HEK293 (cell line): ENCODE measurements around the gene SGIP1.
"Not testable (repeated sequence)": the region's sequence is repeated elsewhere in the genome, so short reads cannot be mapped to it uniquely, and the experiment has no call there.

Source experiments
- CTCF ChIA-PET: fragments of 350-600 bp; formaldehyde crosslinking; extraction: SDS; loops from one replicate; lab custom pipeline; 2021; ENCODE audit warnings: antibody characterized with exemption; lab: Yijun Ruan, JAX
- POLR2A ChIA-PET: fragments of 300-600 bp; formaldehyde crosslinking; extraction: SDS; loops from one replicate; lab custom pipeline; 2020; ENCODE audit warnings: antibody characterized with exemption, inconsistent platforms; lab: Yijun Ruan, JAX
- H3K27ac ChIP-seq: fragments of 200-500 bp; sonication (Bioruptor generic); 2 replicates; pipeline ENCODE4 v1.5.1; 2014; ENCODE audit warnings: low read depth, low read length, control low read depth, inconsistent platforms; ENCODE audit errors: extremely low read depth
- H3K36me3 ChIP-seq, 2 experiments: fragments of 200-500 bp in 1 of 2; sonication (Bioruptor generic) in 1 of 2; 1 replicate in 1 of 2; 2 replicates in 1 of 2; pipeline ENCODE4 v1.5.1; 2014 to 2017; ENCODE audit warnings: inconsistent platforms in 2 of 2, low read length in 2 of 2; ENCODE audit not compliant: control insufficient read depth in 2 of 2, insufficient read depth in 1 of 2
- H3K4me1 ChIP-seq: fragments of 200-500 bp; sonication (Bioruptor generic); 2 replicates; pipeline ENCODE4 v1.5.1; 2014; ENCODE audit warnings: mild to moderate bottlenecking, low read length, inconsistent platforms; ENCODE audit not compliant: control insufficient read depth, insufficient read depth
- H3K4me3 ChIP-seq: 2 replicates; pipeline ENCODE4 v1.5.1; 2011; ENCODE audit warnings: low read depth, mild to moderate bottlenecking, control low read depth, low read length, moderate library complexity
- H3K9me3 ChIP-seq: fragments of 200-500 bp; sonication (Bioruptor generic); 2 replicates; pipeline ENCODE4 v1.5.1; 2014; ENCODE audit warnings: low read depth, low read length, inconsistent platforms; ENCODE audit not compliant: control insufficient read depth, insufficient read depth
- OSR2 ChIP-seq: fragments of 450-650 bp; formaldehyde crosslinking; IDR thresholded peaks from 2 replicates; pipeline ENCODE4 v1.5.1; 2016; ENCODE audit warnings: missing biosample characterization, missing genetic modification characterization
- SCRT1 ChIP-seq: fragments of 450-650 bp; formaldehyde crosslinking; IDR thresholded peaks from 2 replicates; pipeline ENCODE4 v1.5.1; 2016; ENCODE audit warnings: missing biosample characterization, missing genetic modification characterization, borderline replicate concordance
- ZFP41 ChIP-seq: fragments of 450-650 bp; formaldehyde crosslinking; IDR thresholded peaks from 2 replicates; pipeline ENCODE4 v1.5.1; 2016; ENCODE audit warnings: missing biosample characterization, missing genetic modification characterization, borderline replicate concordance
- ZNF146 ChIP-seq: fragments of 450-650 bp; formaldehyde crosslinking; IDR thresholded peaks from 2 replicates; pipeline ENCODE4 v1.5.1; 2016; ENCODE audit warnings: missing biosample characterization, missing genetic modification characterization
- ZNF202 ChIP-seq: fragments of 450-650 bp; formaldehyde crosslinking; IDR thresholded peaks from 2 replicates; pipeline ENCODE4 v1.5.1; 2016; ENCODE audit warnings: missing biosample characterization, missing genetic modification characterization, borderline replicate concordance
- ZNF223 ChIP-seq: fragments of 450-650 bp; formaldehyde crosslinking; IDR thresholded peaks from 2 replicates; pipeline ENCODE4 v1.5.1; 2016; ENCODE audit warnings: missing biosample characterization, missing genetic modification characterization
- ZNF248 ChIP-seq: fragments of 450-650 bp; formaldehyde crosslinking; IDR thresholded peaks from 2 replicates; pipeline ENCODE4 v1.5.1; 2017; ENCODE audit warnings: missing biosample characterization, missing genetic modification characterization
- ZNF391 ChIP-seq: fragments of 450-650 bp; formaldehyde crosslinking; IDR thresholded peaks from 2 replicates; pipeline ENCODE4 v1.5.1; 2016; ENCODE audit warnings: low read depth, missing biosample characterization, missing genetic modification characterization, borderline replicate concordance
- ZNF473 ChIP-seq: fragments of 450-650 bp; formaldehyde crosslinking; IDR thresholded peaks from 2 replicates; pipeline ENCODE4 v1.5.1; 2017; ENCODE audit warnings: missing biosample characterization, missing genetic modification characterization
- ZNF600 ChIP-seq: fragments of 450-650 bp; formaldehyde crosslinking; IDR thresholded peaks from 2 replicates; pipeline ENCODE4 v1.5.1; 2016; ENCODE audit warnings: missing biosample characterization, missing genetic modification characterization
- ZNF626 ChIP-seq: fragments of 450-650 bp; sonication (Bioruptor Pico); formaldehyde crosslinking; IDR thresholded peaks from 2 replicates; pipeline ENCODE4 v1.5.1; 2018; ENCODE audit warnings: missing biosample characterization, missing genetic modification characterization, inconsistent platforms
- ZNF629 ChIP-seq: fragments of 450-650 bp; formaldehyde crosslinking; IDR thresholded peaks from 2 replicates; pipeline ENCODE4 v1.5.1; 2017; ENCODE audit warnings: missing biosample characterization, missing genetic modification characterization
- ZNF670 ChIP-seq: fragments of 450-650 bp; formaldehyde crosslinking; IDR thresholded peaks from 2 replicates; pipeline ENCODE4 v1.5.1; 2016; ENCODE audit warnings: missing biosample characterization, missing genetic modification characterization, low read depth
- TF ChIP-seq, protein P1 (sequence below): IDR thresholded peaks from 2 replicates; pipeline ENCODE4 v1.6.1; 2011; ENCODE audit warnings: mild to moderate bottlenecking, low read depth, low read length, borderline replicate concordance
- TF ChIP-seq, protein P2 (sequence below): fragments of 450-650 bp; formaldehyde crosslinking; IDR thresholded peaks from 2 replicates; pipeline ENCODE4 v1.5.1; 2017; ENCODE audit warnings: missing biosample characterization, mild to moderate bottlenecking, missing genetic modification characterization, moderate library complexity
- TF ChIP-seq, protein P3 (sequence below): fragments of 450-650 bp; formaldehyde crosslinking; conservative IDR thresholded peaks from 2 replicates; pipeline ENCODE4 v1.5.1; 2016; ENCODE audit warnings: low read depth, missing biosample characterization, missing genetic modification characterization

Gene SGIP1

DNA sequence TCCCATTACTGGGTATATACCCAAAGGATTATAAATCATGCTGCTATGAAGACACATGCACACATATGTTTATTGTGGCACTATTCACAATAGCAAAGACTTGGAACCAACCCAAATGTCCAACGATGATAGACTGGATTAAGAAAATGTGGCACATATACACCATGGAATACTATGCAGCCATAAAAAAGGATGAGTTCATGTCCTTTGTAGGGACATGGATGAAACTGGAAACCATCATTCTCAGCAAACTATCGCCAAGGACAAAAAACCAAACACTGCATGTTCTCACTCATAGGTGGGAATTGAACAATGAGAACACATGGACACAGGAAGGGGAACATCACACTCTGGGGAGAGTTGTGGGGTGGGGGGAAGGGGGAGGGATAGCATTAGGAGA, 251.8 kb downstream of the SGIP1 start:
- TF ChIP-seq ZNF146: peak; percentile 92
- CTCF ChIA-PET, H3K36me3 ChIP-seq, H3K27ac ChIP-seq, H3K9me3 ChIP-seq, H3K4me1 ChIP-seq, H3K4me3 ChIP-seq, POLR2A ChIA-PET: not testable (repeated sequence)

DNA sequence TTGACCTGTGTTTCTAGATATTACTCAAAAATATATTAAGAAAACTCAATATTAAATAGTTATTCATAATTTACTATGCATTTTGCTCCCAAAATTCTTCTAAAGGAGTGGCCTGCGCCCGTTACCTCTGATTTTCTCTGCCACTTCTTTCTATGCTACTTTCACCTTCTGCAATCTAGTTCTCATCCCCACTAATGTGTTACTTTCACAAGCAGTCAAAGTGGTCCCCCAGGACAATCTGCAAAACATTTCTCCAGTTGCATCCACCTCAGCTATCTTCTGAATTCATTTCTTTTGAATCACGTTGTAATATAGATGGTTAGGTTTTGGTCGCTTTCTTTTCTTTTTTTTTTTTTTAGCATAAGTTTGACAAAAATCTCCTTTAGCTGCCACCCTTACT, 253.7 kb downstream of the SGIP1 start:
- Histone ChIP-seq H3K36me3 (no peaks in the 10 kb centered on the region), H3K4me3 (no peak overlapping the region), H3K9me3 (no peaks in the 10 kb centered on the region), H3K4me1 (no peaks in the 10 kb centered on the region), H3K27ac (no peak overlapping the region)
- POLR2A ChIA-PET: no interaction called here
- TF ChIP-seq, protein P1, sequence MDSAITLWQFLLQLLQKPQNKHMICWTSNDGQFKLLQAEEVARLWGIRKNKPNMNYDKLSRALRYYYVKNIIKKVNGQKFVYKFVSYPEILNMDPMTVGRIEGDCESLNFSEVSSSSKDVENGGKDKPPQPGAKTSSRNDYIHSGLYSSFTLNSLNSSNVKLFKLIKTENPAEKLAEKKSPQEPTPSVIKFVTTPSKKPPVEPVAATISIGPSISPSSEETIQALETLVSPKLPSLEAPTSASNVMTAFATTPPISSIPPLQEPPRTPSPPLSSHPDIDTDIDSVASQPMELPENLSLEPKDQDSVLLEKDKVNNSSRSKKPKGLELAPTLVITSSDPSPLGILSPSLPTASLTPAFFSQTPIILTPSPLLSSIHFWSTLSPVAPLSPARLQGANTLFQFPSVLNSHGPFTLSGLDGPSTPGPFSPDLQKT: no peak
- TF ChIP-seq, protein P2, sequence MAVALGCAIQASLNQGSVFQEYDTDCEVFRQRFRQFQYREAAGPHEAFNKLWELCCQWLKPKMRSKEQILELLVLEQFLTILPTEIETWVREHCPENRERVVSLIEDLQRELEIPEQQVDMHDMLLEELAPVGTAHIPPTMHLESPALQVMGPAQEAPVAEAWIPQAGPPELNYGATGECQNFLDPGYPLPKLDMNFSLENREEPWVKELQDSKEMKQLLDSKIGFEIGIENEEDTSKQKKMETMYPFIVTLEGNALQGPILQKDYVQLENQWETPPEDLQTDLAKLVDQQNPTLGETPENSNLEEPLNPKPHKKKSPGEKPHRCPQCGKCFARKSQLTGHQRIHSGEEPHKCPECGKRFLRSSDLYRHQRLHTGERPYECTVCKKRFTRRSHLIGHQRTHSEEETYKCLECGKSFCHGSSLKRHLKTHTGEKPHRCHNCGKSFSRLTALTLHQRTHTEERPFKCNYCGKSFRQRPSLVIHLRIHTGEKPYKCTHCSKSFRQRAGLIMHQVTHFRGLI (tag by site-specific recombination): no peak
- TF ChIP-seq OSR2 (tag by site-specific recombination): no peak
- no peak for TF ChIP-seq ZNF248
- no peak for TF ChIP-seq ZNF391 (tag by site-specific recombination)
- TF ChIP-seq ZNF146: no peak
- no peak for TF ChIP-seq ZNF600 (tag by site-specific recombination)
- TF ChIP-seq ZNF223 (tag by site-specific recombination): no peak
- no peak for TF ChIP-seq ZNF202
- no peak for TF ChIP-seq ZNF473 (tag by site-specific recombination)
- TF ChIP-seq, protein P3, sequence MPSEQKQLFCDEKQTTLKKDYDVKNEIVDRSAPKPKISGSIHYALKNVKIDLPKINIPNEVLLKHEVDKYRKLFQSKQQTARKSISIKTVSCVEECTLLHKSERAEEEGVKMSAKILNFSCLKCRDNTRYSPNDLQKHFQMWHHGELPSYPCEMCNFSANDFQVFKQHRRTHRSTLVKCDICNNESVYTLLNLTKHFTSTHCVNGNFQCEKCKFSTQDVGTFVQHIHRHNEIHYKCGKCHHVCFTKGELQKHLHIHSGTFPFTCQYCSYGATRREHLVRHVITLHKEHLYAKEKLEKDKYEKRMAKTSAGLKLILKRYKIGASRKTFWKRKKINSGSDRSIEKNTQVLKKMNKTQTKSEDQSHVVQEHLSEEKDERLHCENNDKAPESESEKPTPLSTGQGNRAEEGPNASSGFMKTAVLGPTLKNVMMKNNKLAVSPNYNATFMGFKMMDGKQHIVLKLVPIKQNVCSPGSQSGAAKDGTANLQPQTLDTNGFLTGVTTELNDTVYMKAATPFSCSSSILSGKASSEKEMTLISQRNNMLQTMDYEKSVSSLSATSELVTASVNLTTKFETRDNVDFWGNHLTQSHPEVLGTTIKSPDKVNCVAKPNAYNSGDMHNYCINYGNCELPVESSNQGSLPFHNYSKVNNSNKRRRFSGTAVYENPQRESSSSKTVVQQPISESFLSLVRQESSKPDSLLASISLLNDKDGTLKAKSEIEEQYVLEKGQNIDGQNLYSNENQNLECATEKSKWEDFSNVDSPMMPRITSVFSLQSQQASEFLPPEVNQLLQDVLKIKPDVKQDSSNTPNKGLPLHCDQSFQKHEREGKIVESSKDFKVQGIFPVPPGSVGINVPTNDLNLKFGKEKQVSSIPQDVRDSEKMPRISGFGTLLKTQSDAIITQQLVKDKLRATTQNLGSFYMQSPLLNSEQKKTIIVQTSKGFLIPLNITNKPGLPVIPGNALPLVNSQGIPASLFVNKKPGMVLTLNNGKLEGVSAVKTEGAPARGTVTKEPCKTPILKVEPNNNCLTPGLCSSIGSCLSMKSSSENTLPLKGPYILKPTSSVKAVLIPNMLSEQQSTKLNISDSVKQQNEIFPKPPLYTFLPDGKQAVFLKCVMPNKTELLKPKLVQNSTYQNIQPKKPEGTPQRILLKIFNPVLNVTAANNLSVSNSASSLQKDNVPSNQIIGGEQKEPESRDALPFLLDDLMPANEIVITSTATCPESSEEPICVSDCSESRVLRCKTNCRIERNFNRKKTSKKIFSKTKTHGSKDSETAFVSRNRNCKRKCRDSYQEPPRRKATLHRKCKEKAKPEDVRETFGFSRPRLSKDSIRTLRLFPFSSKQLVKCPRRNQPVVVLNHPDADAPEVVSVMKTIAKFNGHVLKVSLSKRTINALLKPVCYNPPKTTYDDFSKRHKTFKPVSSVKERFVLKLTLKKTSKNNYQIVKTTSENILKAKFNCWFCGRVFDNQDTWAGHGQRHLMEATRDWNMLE (tag by site-specific recombination): no peak
- no peak for TF ChIP-seq ZNF626 (tag by site-specific recombination)
- TF ChIP-seq ZNF629 (tag by site-specific recombination): no peak
- no peak for TF ChIP-seq SCRT1 (tag by site-specific recombination)
- CTCF ChIA-PET: no interaction called here

DNA sequence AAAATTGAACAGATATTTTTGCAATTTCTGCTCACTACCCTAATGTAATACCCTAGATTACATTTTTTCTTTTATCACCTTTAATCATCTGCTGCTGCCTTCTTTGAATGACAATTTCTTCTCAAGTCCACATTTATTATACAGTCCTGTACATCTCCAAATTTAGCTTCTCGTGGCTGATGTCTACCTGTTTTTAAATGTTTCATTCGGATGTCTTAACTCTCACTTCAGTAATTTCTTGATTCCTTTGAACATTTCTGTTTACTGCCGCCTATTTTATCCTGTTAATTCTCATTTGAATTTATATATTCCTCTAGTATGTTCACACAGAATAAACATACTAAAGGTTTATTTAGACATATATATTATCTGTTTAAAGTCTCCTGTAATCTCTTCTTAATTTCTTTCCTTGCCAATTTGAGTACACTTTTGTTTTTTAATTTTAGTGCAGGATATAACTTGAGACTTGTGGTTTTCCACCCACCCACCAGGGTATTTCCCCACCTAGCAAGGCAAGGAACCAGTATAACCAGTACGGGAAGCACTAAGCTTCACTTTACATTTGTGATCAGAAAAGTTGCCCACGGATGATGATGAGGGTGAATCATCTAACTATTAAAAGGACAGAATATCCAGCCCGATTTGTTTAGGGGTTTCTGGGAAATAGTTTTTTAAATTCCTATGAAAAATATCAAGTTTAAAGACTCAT, 254.4 kb downstream of the SGIP1 start:
- H3K9me3 ChIP-seq: no peaks in the 10 kb centered on the region
- ChIA-PET CTCF (interaction anchor here (0.6 kb wide), 1 partner anchor 937 kb away, joined by 3 read pairs; no protein-coding TSS in a partner anchor), POLR2A (no interaction called here)
- no peaks in the 10 kb centered on the region for H3K4me1 ChIP-seq
- TF ChIP-seq ZFP41 (no peak), ZNF670 (tag by site-specific recombination) (no peak)
- no peak overlapping the region for H3K4me3 ChIP-seq
- H3K36me3 ChIP-seq: no peaks in the 10 kb centered on the region
- H3K27ac ChIP-seq: no peak overlapping the region
